ENCODE data around the gene SLC25A36.

SLC25A36 gene

GRCh38 chr3:140924097-140924873 is 17.4 kb upstream of the SLC25A36 start:
- Histone ChIP-seq H3K9me3 (replicated peaks; ENCODE audit: insufficient read depth, low read length) (no peaks in the 10 kb centered on the region), H3K27me3 (replicated peaks; ENCODE audit: insufficient read depth, low read length) (no peaks in the 10 kb centered on the region)

GRCh38 chr3:140927279-140928069 is 14.2 kb upstream of the SLC25A36 start:
- no peak overlapping the region for H2AFZ ChIP-seq (ENCODE audit: low read length)
- DNase-seq: no peak
- H3K4me1 ChIP-seq (ENCODE audit: low read length): no peaks in the 10 kb centered on the region
- no peaks in the 10 kb centered on the region for H3K27me3 ChIP-seq (replicated peaks; ENCODE audit: insufficient read depth, low read length)
- H3K9ac ChIP-seq (ENCODE audit: low read length): no peak overlapping the region
- H3K36me3 ChIP-seq (replicated peaks; ENCODE audit: insufficient read depth, low read length): no peaks in the 10 kb centered on the region
- no peaks in the 10 kb centered on the region for H3F3A ChIP-seq (ENCODE audit: insufficient read depth, low read length)
- no peaks in the 10 kb centered on the region for H4K20me1 ChIP-seq (ENCODE audit: insufficient read depth, low read length)
- no peaks in the 10 kb centered on the region for H3K79me2 ChIP-seq (ENCODE audit: low read length)
- TF ChIP-seq EZH2phosphoT487 (IDR thresholded peaks at IDR 0.05; ENCODE audit: low read length): no peak
- no peak for TF ChIP-seq CTCF (IDR thresholded peaks at IDR 0.05; ENCODE audit: low read length)
- no peak for TF ChIP-seq EZH2 (optimal IDR thresholded peaks at IDR 0.05; ENCODE audit: low read depth, low read length)
- H3K27ac ChIP-seq (ENCODE audit: low read length): no peak overlapping the region
- no peak overlapping the region for H3K4me3 ChIP-seq (ENCODE audit: low read length)
- no peaks in the 10 kb centered on the region for H3K9me3 ChIP-seq (replicated peaks; ENCODE audit: insufficient read depth, low read length)
- H3K9me2 ChIP-seq (replicated peaks; ENCODE audit: insufficient read depth, low read length): no peaks in the 10 kb centered on the region
- H3K4me2 ChIP-seq (ENCODE audit: low read depth, low read length): no peak overlapping the region

More at GRCh38 chr3:140924097-140924873, 17.4 kb upstream of the SLC25A36 start:
- TF ChIP-seq CTCF (IDR thresholded peaks at IDR 0.05; ENCODE audit: low read length) (no peak), EZH2 (optimal IDR thresholded peaks at IDR 0.05; ENCODE audit: low read depth, low read length) (no peak), EZH2phosphoT487 (IDR thresholded peaks at IDR 0.05; ENCODE audit: low read length) (no peak)
- Histone ChIP-seq H2AFZ (ENCODE audit: low read length) (no peak overlapping the region), H3F3A (ENCODE audit: insufficient read depth, low read length) (no peaks in the 10 kb centered on the region), H3K4me2 (ENCODE audit: low read depth, low read length) (no peak overlapping the region), H4K20me1 (ENCODE audit: insufficient read depth, low read length) (no peaks in the 10 kb centered on the region), H3K27ac (ENCODE audit: low read length) (no peak overlapping the region), H3K79me2 (ENCODE audit: low read length) (no peaks in the 10 kb centered on the region), H3K4me1 (ENCODE audit: low read length) (no peaks in the 10 kb centered on the region), H3K36me3 (replicated peaks; ENCODE audit: insufficient read depth, low read length) (no peaks in the 10 kb centered on the region), H3K9ac (ENCODE audit: low read length) (no peak overlapping the region), H3K9me2 (replicated peaks; ENCODE audit: insufficient read depth, low read length) (no peaks in the 10 kb centered on the region), H3K4me3 (ENCODE audit: low read length) (no peak overlapping the region)
- DNase-seq: no peak

GRCh38 chr3:140929446-140929845 is 12.2 kb upstream of the SLC25A36 start:
- Histone ChIP-seq H3K27me3 (replicated peaks; ENCODE audit: insufficient read depth, low read length) (no peaks in the 10 kb centered on the region), H2AFZ (ENCODE audit: low read length) (no peak overlapping the region), H3K4me3 (ENCODE audit: low read length) (no peak overlapping the region), H3F3A (ENCODE audit: insufficient read depth, low read length) (no peaks in the 10 kb centered on the region), H3K36me3 (replicated peaks; ENCODE audit: insufficient read depth, low read length) (no peaks in the 10 kb centered on the region), H3K27ac (ENCODE audit: low read length) (no peak overlapping the region), H3K9me3 (replicated peaks; ENCODE audit: insufficient read depth, low read length) (no peaks in the 10 kb centered on the region), H3K4me2 (ENCODE audit: low read depth, low read length) (no peak overlapping the region), H3K79me2 (ENCODE audit: low read length) (no peaks in the 10 kb centered on the region), H3K9me2 (replicated peaks; ENCODE audit: insufficient read depth, low read length) (no peaks in the 10 kb centered on the region), H3K4me1 (ENCODE audit: low read length) (no peaks in the 10 kb centered on the region), H4K20me1 (ENCODE audit: insufficient read depth, low read length) (no peaks in the 10 kb centered on the region), H3K9ac (ENCODE audit: low read length) (no peak overlapping the region)
- TF ChIP-seq EZH2phosphoT487 (IDR thresholded peaks at IDR 0.05; ENCODE audit: low read length): no peak
- TF ChIP-seq EZH2 (optimal IDR thresholded peaks at IDR 0.05; ENCODE audit: low read depth, low read length): no peak
- TF ChIP-seq CTCF (IDR thresholded peaks at IDR 0.05; ENCODE audit: low read length): no peak
- DNase-seq: no peak
